ENCODE data around the gene RRN3. TPM values are rescaled to one million over a fixed set of nuclear protein-coding genes. Genes with fewer than 3 reads are reported as not detected.
"Not testable (repeated sequence)": the region's sequence is repeated elsewhere in the genome, so short reads cannot be mapped to it uniquely, and the experiment has no call there.

RRN3 gene
- total RNA-seq, 1 donor from 2014 or later = 39.4 TPM

DNA sequence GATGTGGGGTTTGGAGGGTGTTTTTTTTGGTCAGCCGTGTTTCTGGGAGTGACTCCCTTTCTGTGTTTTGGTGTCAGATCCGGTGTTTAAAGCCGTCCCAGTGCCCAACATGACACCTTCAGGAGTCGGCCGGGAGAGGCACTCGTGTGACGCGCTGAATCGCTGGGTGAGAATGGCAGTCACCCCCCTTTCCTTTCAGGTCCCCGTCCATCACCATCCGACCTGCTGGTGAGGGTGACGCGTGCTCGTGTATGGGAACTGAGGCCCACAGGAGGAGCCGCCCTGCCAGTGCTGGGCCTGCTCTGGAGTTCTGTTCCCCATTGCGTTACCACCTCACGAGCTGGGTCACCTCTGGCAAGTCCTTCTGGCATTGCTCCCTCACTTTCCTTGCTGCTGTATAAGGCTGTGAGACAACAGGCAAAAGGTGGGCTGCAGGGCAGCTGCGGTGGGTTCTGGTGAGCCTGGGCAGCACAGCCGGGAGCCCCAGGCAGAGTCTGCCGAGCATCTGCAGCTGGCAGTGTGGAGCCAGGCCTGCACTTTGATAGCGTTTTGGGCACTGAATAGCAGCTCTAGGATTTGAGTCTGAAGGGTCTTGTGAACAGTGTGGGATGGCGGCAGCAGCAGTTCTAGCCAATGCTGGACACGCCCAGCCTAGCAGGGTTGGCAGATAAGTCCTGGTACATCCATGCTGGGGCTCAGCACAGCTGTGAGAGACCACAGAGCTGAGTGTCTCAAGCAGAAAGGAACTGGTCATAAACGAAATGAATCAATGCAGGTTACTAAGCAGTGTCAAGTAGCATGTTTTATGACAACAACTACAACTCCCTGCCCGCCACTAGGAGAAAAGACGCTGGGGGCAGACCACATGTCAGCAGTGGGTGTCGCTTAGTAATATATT, 65.0 kb downstream of the RRN3 start:
- not testable (repeated sequence) for DNase-seq (ENCODE audit: low spot score)

DNA sequence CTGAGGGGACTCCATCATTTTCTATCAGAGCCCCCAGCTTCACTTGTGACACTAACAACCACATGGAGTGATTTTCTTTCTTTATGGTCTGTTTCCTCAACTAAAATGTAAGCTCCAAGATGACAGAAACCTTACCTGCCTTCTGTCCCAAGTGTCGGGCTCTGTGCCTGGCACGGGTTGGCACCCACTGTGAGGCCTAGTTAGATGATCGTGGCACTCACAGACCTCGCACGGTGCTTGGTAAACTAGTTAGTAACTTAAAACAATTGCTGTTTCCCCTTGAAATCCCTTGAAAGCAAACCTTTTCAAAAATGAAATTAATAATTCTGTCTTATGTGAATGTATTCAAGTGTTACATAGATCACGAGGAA, 65.7 kb downstream of the RRN3 start:
- DNase-seq (ENCODE audit: low spot score) = not testable (repeated sequence)

DNA sequence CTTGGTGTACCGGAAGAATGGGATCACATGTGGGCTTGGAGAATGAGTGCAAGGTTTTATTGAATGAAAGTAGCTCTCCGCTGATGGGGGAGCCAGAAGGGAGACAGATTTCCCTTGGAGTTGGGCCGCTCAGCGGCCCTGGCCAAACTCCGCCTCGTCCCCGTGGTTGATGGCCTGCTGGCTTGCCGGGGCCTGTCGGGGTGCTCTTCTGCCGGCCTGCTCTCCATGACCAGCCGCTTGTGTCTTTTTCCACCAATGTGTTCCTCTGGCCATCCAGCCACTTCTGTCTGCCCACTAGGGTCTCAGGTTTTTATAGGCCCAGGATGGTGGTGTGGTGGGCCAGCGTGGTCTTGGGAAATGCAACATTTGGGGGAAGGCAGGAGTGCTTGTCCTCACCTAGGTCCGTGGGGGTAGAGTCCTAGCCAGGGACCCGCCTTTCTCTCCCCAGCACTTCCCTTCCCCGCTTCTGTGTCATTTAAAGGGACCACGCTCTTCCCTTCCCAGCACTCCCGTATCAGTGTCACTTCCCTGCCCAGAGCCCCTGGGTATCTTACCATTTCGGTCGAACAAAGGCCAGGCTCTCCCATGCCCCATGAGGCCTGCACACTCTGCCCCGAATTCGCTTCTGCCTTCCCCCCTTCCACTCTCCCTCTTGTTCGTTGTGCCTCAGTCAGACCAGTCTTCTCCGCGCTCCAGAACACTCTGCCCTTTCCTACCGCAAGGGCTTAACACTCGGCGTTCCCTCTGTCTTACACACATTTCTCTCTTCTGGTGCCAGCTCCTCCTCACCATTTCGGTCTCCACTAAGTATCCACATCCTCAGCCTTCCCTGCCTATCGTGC, 66.3 kb downstream of the RRN3 start:
- DNase-seq (ENCODE audit: low spot score) = not testable (repeated sequence)

DNA sequence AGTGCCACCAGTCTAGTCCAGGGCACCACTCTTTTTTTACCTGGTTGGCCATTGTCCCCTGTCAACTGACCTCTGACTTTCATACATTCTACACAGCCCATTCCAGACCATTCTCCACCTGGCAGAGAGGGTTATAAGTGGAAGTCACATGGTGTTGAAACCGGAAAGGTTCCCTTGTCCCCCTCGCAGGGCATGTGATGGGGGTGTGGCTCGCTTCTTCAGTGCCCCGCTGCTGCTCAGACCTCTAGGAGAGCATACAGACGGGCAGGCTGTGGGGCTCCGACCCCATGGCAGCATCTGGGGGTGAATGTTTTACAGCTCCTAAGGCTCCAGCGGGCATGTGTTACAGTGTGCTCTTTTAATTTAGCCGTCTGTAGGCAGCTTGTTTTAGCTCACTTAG, 67.0 kb downstream of the RRN3 start:
- not testable (repeated sequence) for DNase-seq (ENCODE audit: low spot score)

DNA sequence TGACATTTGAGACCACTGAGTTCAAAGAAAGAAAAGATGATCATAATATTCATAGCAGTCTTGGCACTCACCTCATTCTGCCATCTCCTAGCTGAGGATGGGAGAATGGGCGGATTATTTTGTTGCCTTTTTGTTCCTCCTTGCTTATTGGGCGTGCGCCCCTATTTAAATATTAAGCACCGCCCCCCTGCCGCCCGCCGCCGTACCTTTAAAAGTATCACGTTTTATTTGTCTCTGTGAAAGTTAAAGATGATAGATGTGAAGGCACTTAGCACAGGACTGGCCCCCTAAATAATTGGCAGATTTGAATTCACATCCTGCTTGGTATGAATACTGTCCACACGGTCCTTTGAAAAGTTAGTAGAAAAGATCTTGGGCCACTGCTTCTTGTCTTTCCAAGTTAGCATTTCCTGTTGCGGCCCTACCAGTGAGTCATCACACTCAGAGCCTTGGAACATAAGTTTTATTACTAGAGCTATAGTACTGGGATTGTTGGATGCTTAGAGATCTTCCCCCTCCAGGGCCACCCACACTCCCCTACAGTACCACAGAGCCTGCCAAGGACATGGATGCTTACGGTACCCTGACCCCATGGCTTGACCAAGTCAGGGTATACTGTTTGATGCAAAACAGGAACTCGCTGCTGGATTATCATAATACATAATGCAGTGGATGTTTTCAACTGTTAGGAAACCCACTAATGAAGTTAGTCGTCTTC, 68.7 kb downstream of the RRN3 start:
- DNase-seq (ENCODE audit: low spot score) = not testable (repeated sequence)

DNA sequence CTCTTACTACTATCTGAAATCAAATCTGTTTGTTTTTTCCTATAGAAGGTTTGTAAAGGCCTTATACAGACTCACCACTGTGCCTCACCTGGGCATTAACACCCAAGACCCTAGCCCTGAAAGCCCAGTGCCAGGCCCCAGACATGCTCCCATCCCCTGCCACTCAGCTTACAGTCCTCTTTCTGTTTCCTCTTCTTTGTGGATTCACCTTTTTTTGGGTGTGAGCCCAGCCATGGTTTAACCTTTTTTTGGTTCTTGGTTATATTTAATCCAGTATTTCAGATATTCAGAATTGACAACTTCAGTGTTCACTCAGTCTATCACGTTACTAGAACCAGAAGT, 69.2 kb downstream of the RRN3 start:
- not testable (repeated sequence) for DNase-seq (ENCODE audit: low spot score)

DNA sequence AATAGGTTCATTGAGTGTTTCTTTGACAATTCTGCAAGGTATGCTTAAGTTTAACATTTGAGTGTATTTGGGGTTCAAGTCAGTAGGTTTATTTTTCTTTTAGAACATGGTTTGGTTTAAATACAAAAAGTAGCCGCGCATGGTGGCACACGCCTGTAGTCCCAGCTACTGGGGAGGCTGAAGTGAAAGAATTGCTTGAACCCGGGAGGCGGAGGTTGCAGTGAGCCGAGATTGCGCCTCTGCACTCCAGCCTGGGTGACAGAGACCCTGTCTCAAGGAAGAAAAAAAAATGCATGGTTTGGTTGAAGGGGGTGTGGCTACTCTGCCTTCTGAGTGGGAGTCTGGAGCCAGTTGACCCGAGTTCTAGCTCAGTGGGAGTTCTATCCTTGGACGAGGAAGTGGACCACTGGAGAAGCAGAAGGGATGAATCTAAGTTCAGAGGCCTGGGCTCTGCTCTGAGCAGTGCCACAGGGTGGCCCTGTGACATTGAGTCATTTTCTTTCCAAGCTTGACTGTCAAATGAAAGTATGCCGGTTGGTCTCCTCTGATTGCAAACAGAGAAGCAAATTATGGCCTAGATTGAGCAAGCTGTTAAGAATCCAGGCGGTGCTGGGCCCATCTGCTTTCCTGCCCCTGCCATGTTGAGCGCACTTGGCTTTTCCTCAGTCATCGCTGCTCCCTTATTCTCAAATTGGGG, 70.5 kb downstream of the RRN3 start:
- not testable (repeated sequence) for DNase-seq (ENCODE audit: low spot score)

DNA sequence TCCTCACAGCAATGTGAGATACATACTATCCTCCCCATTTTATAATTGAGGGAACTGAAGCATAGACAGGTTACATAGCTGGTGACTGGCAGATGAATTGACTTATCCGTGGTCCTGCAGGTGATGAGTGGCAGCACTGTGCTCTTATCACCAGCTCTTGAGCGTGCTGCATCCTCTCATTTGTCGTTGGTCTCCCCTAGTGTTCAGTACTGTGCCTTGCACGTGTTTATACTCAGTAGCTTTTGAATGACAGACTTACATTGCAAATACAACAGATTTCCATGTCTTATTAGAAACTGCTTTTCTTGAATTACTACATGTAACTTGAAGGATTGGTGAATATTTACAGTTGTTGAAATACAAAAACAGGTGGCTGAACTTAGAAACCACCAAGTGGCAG, 71.9 kb downstream of the RRN3 start:
- DNase-seq (ENCODE audit: low spot score) = not testable (repeated sequence)

DNA sequence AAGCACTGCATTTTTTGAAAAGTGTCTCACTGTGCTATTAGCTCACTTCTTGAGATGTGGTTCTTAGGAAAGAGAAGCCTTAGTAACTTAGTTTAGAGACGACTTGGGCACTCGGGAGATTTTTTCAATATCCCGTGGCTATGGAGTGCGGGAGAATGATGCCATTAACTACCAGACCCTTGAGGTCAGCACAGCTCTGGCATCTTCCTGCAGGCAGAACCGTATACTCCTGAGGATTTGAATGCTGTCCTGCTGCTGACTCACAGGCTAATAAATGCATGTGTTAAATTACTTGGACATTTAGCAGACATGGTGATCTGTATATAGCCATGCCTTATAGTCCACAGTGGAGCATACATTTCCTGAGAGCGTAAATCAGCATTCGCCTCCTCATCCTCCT, 72.6 kb downstream of the RRN3 start:
- DNase-seq (ENCODE audit: low spot score) = not testable (repeated sequence)

DNA sequence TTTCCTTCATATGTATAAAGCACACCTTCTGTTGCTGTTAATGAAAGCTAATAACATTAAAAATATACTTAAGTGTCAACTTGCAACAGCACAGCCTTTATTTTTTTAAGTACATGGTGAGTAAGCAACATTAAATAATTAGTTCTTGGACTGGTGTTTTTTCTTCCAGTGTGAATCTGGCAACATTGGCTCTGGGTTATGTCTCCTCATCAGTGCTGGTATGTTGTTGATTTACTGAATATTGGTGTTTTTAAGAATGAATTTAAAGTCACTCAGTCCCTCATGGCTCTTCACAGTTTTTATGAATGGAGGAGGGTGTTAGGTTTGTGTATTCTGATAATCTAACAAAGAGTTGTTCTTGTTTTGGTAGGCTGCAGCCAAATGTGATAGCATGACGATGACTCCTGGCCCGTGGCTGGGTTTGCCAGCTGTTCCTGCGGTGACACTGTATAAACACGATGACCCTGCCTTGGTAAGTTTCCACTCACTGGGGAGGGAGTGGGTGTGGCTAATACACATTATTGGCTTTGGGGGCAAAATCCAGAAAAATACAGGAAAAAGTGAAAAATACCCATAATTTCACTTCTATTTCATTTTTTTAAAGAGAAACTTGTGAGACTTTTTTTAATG, 77.0 kb downstream of the RRN3 start:
- DNase-seq (ENCODE audit: low spot score) = not testable (repeated sequence)

DNA sequence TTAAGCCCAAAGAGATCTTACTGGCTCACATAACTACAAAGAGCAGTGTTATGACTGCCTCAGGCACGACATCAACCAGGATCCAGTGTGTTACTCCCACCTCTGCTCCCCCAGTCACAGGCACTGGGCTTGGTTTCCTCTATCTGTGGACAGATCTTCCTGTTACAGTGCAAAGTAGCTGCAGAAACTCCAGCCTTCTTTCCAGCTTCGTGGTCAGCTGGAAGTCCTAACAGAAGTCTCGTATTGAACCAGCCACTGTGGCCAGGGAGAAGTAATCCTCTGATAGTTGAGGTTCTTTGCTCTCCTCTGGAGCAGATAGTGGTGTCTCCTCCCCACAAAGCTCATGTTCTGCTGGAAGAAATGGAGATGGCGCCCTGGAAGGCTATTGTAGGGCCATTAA, 77.7 kb downstream of the RRN3 start:
- DNase-seq (ENCODE audit: low spot score) = not testable (repeated sequence)

DNA sequence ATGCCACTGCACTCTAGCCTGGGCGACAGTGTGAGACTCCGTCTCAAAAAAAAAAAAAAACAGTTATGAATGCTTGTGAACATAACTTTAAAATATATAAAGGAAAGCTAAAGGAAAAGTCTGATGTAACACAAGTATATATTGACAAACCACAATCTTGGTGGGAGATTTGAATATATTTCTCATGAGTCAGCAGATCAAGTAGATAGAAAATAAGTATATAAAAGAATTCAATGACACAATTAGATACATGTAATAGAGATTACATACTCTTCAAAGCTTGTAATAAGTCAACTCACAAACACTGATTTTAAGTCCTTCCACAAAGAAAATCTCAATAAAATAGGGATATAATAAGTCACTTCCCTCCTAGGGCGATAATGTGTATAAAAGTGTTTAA, 78.4 kb downstream of the RRN3 start:
- not testable (repeated sequence) for DNase-seq (ENCODE audit: low spot score)

DNA sequence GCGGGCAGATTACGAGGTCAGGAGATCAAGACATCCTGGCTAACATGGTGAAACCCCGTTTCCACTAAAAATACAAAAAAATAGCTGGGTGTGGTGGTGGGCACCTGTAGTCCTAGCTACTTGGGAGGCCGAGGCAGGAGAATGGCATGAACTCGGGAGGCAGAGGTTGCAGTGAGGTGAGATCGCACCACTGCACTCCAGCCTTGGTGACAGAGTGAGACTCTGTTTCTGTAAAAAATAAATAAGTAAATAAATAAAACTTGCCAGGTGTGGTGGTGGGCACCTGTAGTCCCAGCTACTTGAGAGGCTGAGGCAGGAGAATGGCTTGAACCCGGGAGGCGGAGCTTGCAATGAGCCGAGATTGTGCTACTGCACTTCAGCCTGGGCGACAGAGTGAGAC, 81.1 kb downstream of the RRN3 start:
- not testable (repeated sequence) for DNase-seq (ENCODE audit: low spot score)

Other genes with a start within 250 kb of the RRN3 start
- 158 TPM for gene NPIPA1, start 156.8 kb downstream of the RRN3 start, total RNA-seq
- 133 TPM for gene PDXDC1, start 119.2 kb downstream of the RRN3 start, total RNA-seq
- 74.2 TPM for gene NTAN1, start 38.2 kb downstream of the RRN3 start, total RNA-seq

Measured in ureter (tissue), 1 donor.